DMS53 treated with DMSO at 0.1 percent for 48 hours (cell line): ENCODE data around the gene SORCS2.
A peak's percentile ranks its signal among the peaks of the same experiment; 100 is the strongest.

Experiments
- DNase-seq: peaks from one replicate; lab custom pipeline; 2025; ENCODE audit not compliant: unreplicated experiment; lab: John Stamatoyannopoulos, UW

Gene SORCS2

GRCh38 chr4:7747062-7747385 is 554.7 kb downstream of the SORCS2 start:
- DNase-seq, result no peak

- DNase-seq, result no peak
Observed at GRCh38 chr4:7747566-7747965, 555.2 kb downstream of the SORCS2 start.

- no peak for DNase-seq
Observed at GRCh38 chr4:7750523-7750922, 558.2 kb downstream of the SORCS2 start.

GRCh38 chr4:7750972-7751371 is 558.6 kb downstream of the SORCS2 start:
- DNase-seq, result no peak

- DNase-seq, result no peak
Observed at GRCh38 chr4:7752649-7753048, 560.3 kb downstream of the SORCS2 start.

- no peak for DNase-seq
Observed at GRCh38 chr4:7753271-7753670, 560.9 kb downstream of the SORCS2 start.

- peak; percentile 34 for DNase-seq
Observed at GRCh38 chr4:7753931-7754465, 561.7 kb downstream of the SORCS2 start.

- no peak for DNase-seq
Observed at GRCh38 chr4:7754565-7755262, 562.4 kb downstream of the SORCS2 start.

GRCh38 chr4:7755561-7755960 is 563.2 kb downstream of the SORCS2 start:
- no peak for DNase-seq

GRCh38 chr4:7756071-7756470 is 563.7 kb downstream of the SORCS2 start:
- no peak for DNase-seq

- no peak for DNase-seq
Observed at GRCh38 chr4:7756561-7757355, 564.4 kb downstream of the SORCS2 start.

GRCh38 chr4:7757501-7758471 is 565.4 kb downstream of the SORCS2 start:
- no peak for DNase-seq

- DNase-seq, result no peak
Observed at GRCh38 chr4:7758476-7758875, 566.1 kb downstream of the SORCS2 start.

GRCh38 chr4:7759216-7759615 is 566.9 kb downstream of the SORCS2 start:
- no peak for DNase-seq

- DNase-seq, result no peak
Observed at GRCh38 chr4:7759635-7760034, 567.3 kb downstream of the SORCS2 start.

GRCh38 chr4:7760228-7760627 is 567.9 kb downstream of the SORCS2 start:
- no peak for DNase-seq

- DNase-seq, result no peak
Observed at GRCh38 chr4:7760706-7761105, 568.4 kb downstream of the SORCS2 start.

- DNase-seq, result no peak
Observed at GRCh38 chr4:7761312-7761711, 569.0 kb downstream of the SORCS2 start.

- DNase-seq, result no peak
Observed at GRCh38 chr4:7761720-7762119, 569.4 kb downstream of the SORCS2 start.

- no peak for DNase-seq
Observed at GRCh38 chr4:7762376-7763030, 570.2 kb downstream of the SORCS2 start.

- DNase-seq, result no peak
Observed at GRCh38 chr4:7763106-7763505, 570.8 kb downstream of the SORCS2 start.
